ENCODE results near the gene ATCAY. TPM values are rescaled to one million over a fixed set of nuclear protein-coding genes. Genes with fewer than 3 reads are reported as not detected.

Gene ATCAY
- polyA plus RNA-seq, 1 donor from 2014 or later: 73.8 TPM

- no peaks in the 10 kb centered on the region for H3K36me3 ChIP-seq (ENCODE audit: insufficient read depth, low read length)
- H3F3A ChIP-seq (ENCODE audit: insufficient read depth, low read length, poor library complexity, severe bottlenecking): no peaks in the 10 kb centered on the region
- TF ChIP-seq MXI1 (conservative IDR thresholded peaks at IDR 0.05; ENCODE audit: poor library complexity, severe bottlenecking) (no peak), RAD21 (conservative IDR thresholded peaks at IDR 0.05) (no peak), SMC3 (conservative IDR thresholded peaks at IDR 0.05; ENCODE audit: poor library complexity) (no peak), EP300 (conservative IDR thresholded peaks at IDR 0.05; ENCODE audit: poor library complexity, severe bottlenecking) (no peak), TAF1 (IDR thresholded peaks at IDR 0.05; ENCODE audit: low read depth) (no peak), EZH2 (IDR thresholded peaks at IDR 0.05; ENCODE audit: borderline replicate concordance, insufficient read depth, low read length, poor library complexity, severe bottlenecking) (no peak), POLR2AphosphoS5 (IDR thresholded peaks at IDR 0.05) (no peak), REST (IDR thresholded peaks at IDR 0.05; ENCODE audit: borderline replicate concordance) (no peak)
- TF ChIP-seq, protein P1, sequence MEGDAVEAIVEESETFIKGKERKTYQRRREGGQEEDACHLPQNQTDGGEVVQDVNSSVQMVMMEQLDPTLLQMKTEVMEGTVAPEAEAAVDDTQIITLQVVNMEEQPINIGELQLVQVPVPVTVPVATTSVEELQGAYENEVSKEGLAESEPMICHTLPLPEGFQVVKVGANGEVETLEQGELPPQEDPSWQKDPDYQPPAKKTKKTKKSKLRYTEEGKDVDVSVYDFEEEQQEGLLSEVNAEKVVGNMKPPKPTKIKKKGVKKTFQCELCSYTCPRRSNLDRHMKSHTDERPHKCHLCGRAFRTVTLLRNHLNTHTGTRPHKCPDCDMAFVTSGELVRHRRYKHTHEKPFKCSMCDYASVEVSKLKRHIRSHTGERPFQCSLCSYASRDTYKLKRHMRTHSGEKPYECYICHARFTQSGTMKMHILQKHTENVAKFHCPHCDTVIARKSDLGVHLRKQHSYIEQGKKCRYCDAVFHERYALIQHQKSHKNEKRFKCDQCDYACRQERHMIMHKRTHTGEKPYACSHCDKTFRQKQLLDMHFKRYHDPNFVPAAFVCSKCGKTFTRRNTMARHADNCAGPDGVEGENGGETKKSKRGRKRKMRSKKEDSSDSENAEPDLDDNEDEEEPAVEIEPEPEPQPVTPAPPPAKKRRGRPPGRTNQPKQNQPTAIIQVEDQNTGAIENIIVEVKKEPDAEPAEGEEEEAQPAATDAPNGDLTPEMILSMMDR (IDR thresholded peaks at IDR 0.05; ENCODE audit: poor library complexity, severe bottlenecking): no peak
- no peaks in the 10 kb centered on the region for H3K27me3 ChIP-seq (ENCODE audit: insufficient read depth, low read depth, low read length)
- H3K9me2 ChIP-seq (ENCODE audit: insufficient read depth, low read length): no peaks in the 10 kb centered on the region
- no peak overlapping the region for H3K4me3 ChIP-seq (ENCODE audit: low read length)
- H3K27ac ChIP-seq (ENCODE audit: low read length): no peak overlapping the region
- H4K20me1 ChIP-seq (ENCODE audit: insufficient read depth): no peaks in the 10 kb centered on the region
- no peaks in the 10 kb centered on the region for H3K79me2 ChIP-seq (replicated peaks; ENCODE audit: insufficient read depth, low read length)
- no peak overlapping the region for H2AFZ ChIP-seq (ENCODE audit: low read depth, low read length)
- H3K9me3 ChIP-seq (ENCODE audit: low read length): peaks cover 7% of the 10 kb centered on the region
- H3K4me2 ChIP-seq (ENCODE audit: low read length): no peak overlapping the region
- H3K9ac ChIP-seq (ENCODE audit: low read length): no peak overlapping the region
Measured at GRCh38 chr19:3850320-3850972, 30.0 kb upstream of the ATCAY start.

DNA sequence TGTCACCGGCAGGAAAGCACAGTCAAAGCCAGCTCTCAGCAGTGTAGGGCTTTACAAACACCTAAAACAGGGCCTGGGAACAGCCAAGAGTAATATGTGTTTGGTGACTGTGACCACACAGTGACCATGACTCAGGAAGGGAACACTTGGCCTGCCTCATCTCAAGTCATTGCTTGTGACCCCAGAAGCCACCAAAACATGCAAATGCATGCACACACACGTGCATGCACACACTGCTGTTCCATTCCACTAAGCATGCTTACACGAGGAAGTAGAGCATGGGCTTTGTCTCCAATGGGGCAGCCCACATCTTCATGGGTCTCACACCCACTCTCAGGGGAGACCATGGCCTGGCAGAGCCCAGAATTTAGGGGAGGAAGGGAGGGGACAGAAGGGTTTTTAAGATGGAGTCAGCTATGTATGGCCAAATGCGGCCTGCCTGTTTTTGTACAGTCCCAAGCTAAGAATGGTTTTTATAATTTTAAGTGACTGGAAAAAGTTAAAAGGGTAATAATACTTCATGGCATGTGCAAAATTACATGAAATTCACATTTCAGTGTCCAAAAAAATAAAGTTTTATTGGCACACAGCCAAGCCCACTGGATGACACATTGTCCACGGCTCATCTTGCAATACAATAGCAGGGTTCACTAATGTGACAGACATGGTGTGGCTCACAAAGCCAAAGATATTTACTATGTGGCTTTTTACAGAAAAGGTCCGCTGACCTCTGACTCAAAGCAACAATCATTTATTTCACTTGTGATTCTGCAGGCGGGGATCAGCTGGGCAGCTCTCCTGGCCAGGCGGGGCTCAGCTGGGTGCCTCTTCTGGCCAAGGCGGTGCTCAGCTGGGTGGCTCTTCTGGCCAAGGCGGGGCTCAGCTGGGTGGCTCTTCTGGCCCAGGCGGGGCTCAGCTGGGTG is 29.0 kb upstream of the ATCAY start:
- Histone ChIP-seq H3K4me3 (ENCODE audit: low read length) (no peak overlapping the region), H2AFZ (ENCODE audit: low read depth, low read length) (no peak overlapping the region), H3K9me2 (ENCODE audit: insufficient read depth, low read length) (no peaks in the 10 kb centered on the region), H3K36me3 (ENCODE audit: insufficient read depth, low read length) (no peaks in the 10 kb centered on the region), H3K27ac (ENCODE audit: low read length) (no peak overlapping the region), H4K20me1 (ENCODE audit: insufficient read depth) (no peaks in the 10 kb centered on the region), H3K9me3 (ENCODE audit: low read length) (peaks cover 7% of the 10 kb centered on the region), H3K27me3 (ENCODE audit: insufficient read depth, low read depth, low read length) (no peaks in the 10 kb centered on the region), H3K79me2 (replicated peaks; ENCODE audit: insufficient read depth, low read length) (no peaks in the 10 kb centered on the region), H3K4me2 (ENCODE audit: low read length) (no peak overlapping the region), H3K9ac (ENCODE audit: low read length) (no peak overlapping the region), H3F3A (ENCODE audit: insufficient read depth, low read length, poor library complexity, severe bottlenecking) (no peaks in the 10 kb centered on the region)
- no peak for TF ChIP-seq REST (IDR thresholded peaks at IDR 0.05; ENCODE audit: borderline replicate concordance)
- TF ChIP-seq EP300 (conservative IDR thresholded peaks at IDR 0.05; ENCODE audit: poor library complexity, severe bottlenecking): no peak
- no peak for TF ChIP-seq POLR2AphosphoS5 (IDR thresholded peaks at IDR 0.05)
- no peak for TF ChIP-seq EZH2 (IDR thresholded peaks at IDR 0.05; ENCODE audit: borderline replicate concordance, insufficient read depth, low read length, poor library complexity, severe bottlenecking)
- no peak for TF ChIP-seq MXI1 (conservative IDR thresholded peaks at IDR 0.05; ENCODE audit: poor library complexity, severe bottlenecking)
- TF ChIP-seq SMC3 (conservative IDR thresholded peaks at IDR 0.05; ENCODE audit: poor library complexity): no peak
- TF ChIP-seq, protein P1 (IDR thresholded peaks at IDR 0.05; ENCODE audit: poor library complexity, severe bottlenecking): no peak
- no peak for TF ChIP-seq RAD21 (conservative IDR thresholded peaks at IDR 0.05)
- no peak for TF ChIP-seq TAF1 (IDR thresholded peaks at IDR 0.05; ENCODE audit: low read depth)
